Stimulated activated naive CD4-positive, alpha-beta T cell (primary cell): Measurements from ENCODE around the gene KRTAP4-9.
"Not testable (repeated sequence)": the region's sequence is repeated elsewhere in the genome, so short reads cannot be mapped to it uniquely, and the experiment has no call there.

ENCODE experiments used
- DNase-seq, 6 experiments: peaks; one replicate each; lab custom pipeline; 2025; lab: John Stamatoyannopoulos, UW

KRTAP4-9 gene

GRCh38 chr17:41105347-41105746, at the start of gene KRTAP4-9:
TSS of gene KRTAP4-9 (plus strand) at chr17:41105389. CDS start at chr17:41105389, 0 bp downstream.
- DNase-seq, result not testable (repeated sequence)

DNA sequence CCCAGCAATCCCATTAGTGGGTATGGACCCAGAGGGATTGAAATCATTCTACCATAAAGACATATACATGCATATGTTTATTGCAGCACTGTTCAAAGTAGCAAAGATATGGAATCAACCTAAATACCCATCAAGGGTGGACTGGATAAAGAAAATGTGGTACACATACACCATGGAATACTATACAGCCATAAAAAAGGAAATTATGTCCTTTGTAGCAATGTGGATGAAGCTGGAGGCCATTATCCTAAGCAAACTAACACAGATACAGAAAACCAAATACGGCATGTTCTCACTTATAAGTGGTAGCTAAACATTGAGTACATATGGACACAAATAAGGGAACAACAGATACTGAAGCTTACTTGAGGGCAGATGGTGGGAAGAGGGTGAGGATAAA, 47.6 kb upstream of the KRTAP4-9 start:
- DNase-seq, result no peak

DNA sequence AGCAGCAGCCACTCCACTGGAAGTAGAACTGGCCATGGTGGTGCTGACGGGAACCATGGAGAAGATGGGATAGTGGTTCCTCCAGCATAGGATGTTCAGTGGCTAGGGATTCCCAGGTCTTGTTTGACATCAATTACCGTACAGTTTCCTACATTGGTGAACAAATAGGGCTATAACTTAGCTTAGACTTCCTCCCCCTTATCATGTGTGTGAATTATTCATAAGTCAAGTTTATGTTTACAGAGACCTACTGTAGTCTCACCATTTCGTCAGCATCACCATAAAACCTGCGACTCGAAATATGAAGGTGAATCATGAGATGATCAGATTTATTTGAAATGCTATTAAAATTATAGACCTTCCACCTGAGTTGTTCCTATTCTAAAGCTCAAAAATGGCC, 46.4 kb upstream of the KRTAP4-9 start:
- DNase-seq, result no peak

GRCh38 chr17:41059276-41060051, 45.7 kb upstream of the KRTAP4-9 start:
- not testable (repeated sequence) for DNase-seq

DNA sequence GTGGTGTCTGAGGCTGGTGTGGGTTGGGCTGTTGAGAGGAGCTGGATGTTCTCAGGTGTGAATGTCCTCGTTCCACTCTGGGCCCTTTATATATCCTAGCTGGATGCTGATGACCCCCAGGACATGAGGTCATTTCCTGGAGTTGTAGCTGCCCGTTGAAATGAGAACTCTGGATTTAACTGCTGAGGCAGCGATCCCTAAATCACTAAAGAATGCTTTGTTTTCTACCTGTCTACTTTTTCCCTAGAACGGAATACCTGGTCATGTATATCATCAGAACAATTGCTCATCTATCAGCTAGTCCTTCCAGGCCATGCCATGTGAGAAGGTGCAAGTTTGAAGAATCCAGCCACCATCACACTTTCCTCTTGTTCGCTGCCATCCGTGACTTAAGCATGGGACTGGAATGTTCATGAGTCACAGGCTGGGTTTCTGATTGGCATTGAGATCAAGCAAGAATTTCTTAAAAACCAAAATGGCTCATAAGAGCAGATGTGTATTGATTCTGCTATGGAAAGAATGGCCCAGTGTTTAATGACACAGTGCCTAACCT, 45.1 kb upstream of the KRTAP4-9 start, which contains the start of gene KRTAP2-3:
KRTAP2-3 (minus strand) TSS at position 63 of the 553 bp plus-strand sequence. CDS start 64 bp downstream, outside the sequence.
- DNase-seq, result no peak

DNA sequence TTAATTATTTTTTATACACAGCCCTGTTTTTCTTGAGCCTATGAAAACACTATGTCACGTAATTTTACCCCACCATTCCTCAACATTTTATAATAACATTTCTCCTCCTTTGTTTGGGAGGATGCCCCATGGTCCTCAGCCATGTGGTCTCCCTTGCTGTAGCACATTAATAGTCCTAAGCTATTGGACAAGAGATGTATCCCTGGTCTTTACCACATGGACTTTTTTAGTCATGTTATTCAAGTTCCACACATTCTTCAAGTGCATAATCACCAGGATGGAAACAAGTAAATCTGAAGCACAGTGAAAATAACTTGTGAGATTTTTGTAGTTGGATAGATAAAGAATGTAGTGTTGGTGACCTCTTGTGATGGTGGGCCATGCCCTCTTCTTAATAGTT, 43.2 kb upstream of the KRTAP4-9 start:
- DNase-seq, result no peak

- DNase-seq, result no peak
These were observed 41.7 kb upstream of the KRTAP4-9 start for GRCh38 chr17:41063449-41063848.

- no peak for DNase-seq
These were observed 40.9 kb upstream of the KRTAP4-9 start for GRCh38 chr17:41064301-41064700.

- not testable (repeated sequence) for DNase-seq
These were observed 40.0 kb upstream of the KRTAP4-9 start for GRCh38 chr17:41065016-41065689.

DNA sequence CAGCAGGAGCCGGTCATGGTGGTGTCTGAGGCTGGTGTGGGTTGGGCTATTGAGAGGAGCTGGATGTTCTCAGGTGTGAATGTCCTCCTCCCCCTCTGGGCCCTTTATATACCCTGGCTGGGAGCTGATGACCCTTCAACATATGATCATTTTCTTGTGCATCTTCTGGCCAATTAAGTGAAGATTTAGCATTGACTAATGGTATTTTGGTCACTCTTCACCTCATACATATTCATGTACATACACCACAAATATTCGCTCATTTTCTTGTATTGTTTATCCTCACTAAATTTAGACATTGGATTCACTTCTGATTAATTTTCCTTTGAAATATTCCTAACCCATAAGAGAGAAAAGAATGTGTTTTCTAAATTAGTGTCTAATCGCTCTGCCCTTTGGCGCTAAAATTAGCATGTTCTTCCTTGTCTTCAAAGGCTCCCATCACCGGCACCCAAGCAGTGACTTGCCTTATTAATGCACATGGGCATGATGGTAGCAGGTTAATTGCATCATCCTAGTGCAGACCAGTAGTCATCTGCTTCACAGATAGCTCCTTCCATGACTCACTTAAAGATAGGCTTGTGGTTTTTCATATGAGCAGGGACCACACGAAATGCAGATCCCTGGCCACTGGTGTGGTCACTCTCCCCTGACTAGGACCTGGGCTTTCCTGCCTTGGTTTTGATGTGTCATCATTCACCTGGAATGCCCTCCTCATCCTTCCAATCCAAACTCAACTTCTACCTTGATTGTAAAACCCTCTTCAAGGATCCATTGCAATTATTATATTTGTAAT, 39.2 kb upstream of the KRTAP4-9 start, which contains the start of gene KRTAP2-4:
KRTAP2-4 (minus strand) TSS at position 51 of the 796 bp plus-strand sequence; CDS start at position 17, 34 bp downstream.
- no peak for DNase-seq

DNA sequence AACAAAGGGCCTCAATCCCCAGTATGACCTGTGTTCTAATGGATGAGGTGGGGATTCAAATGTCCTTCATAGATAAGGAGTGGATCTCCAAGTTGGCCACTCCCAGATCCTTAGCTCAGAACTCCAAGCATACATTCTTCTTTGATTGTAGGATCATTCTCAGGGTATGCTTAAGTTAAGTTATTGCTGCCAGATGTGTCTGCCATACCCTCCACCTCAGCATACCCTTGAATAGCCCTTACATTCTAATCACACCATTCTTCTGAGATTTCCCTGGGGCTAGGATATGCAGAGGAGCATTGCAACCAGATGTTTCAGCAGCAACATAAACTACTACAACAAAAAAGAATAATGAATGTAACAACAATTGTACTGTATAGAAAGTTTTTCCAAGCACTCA, 37.9 kb upstream of the KRTAP4-9 start:
- no peak for DNase-seq

DNA sequence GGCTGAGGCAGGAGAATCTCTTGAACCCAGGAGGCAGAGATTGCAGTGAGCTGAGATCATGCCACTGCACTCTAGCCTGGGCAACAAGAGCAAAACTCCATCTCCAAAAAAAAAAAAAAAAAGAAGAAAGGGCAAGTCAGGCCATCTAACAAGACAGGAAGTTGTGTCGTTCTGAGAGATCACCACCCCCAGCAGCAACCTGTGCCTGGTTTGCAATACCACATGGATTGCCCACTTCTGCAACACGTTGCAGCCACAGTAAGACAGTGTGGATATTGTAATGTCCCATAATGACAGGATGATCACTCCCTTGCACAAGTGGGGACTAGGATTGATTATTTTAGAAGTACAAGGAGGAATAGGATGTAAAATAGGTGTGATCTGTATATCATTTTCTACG, 36.2 kb upstream of the KRTAP4-9 start:
- DNase-seq, result no peak

GRCh38 chr17:41071606-41072360, 33.4 kb upstream of the KRTAP4-9 start:
- no peak for DNase-seq

GRCh38 chr17:41073676-41074075, 31.5 kb upstream of the KRTAP4-9 start:
- DNase-seq, result no peak

DNA sequence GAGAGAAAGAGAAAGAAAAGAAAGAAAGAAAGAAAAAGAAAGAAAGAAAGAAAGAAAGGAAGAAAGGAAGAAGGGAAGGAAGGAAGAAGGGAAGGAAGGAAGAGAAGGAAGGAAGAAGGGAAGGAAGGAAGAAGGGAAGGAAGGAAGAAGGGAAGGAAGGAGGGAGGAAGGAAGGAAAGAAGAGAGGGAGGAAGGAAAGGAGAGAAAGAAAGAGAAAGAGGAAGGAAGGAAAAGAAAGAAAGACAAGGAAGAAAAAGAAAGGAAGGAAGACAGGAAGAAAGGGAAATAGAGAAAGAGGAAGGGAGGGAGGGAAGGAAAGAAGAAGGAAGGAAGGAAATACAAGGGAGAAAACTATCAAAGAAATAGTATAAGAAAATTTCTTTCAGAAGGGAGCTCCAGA, 28.4 kb upstream of the KRTAP4-9 start:
- DNase-seq, result no peak

DNA sequence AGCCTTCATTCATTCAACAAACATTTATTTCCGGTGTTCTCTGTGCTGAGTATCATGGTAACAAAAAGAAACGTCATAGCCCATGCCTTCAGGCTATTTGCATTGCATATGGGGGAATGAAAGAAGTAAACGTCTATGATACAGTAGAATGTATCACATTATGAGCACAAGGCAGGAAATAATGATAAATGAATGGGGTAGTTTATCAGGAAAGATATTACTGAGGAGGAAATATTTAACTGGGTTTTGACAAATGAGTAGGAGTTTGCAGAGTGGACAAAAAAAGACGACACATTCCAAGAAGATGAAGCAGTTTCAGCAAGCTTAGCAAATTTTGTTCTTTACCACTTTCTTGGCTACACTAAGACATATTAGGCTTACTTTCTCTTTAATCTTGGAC, 22.6 kb upstream of the KRTAP4-9 start:
- no peak for DNase-seq

- not testable (repeated sequence) for DNase-seq
These were observed 21.8 kb upstream of the KRTAP4-9 start for GRCh38 chr17:41083427-41083826.

GRCh38 chr17:41084100-41084856, 20.9 kb upstream of the KRTAP4-9 start, which contains the start of gene KRTAP4-7:
TSS of gene KRTAP4-7 (plus strand) at chr17:41084150. CDS start at chr17:41084207, 57 bp downstream.
- DNase-seq, result not testable (repeated sequence)

GRCh38 chr17:41088760-41089352, 16.3 kb upstream of the KRTAP4-9 start:
- not testable (repeated sequence) for DNase-seq

DNA sequence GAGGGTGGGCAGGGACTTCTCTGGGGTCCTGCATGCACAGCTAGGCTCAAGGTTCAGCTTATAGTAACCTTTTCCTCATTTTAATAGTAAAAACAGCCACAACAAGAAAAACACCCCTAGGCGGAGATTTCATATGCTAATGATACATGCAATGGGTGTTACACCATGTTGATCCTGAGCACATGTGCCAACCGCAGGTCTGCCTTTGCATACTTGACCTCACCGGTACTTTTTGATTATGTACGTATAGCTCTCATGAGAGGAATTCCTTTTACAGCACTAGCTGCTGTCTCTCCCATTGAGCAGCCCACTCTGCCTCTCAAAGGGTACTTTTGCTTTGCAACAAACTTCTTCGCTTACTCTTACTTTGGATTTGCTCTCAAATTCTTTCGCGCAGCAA, 9.1 kb upstream of the KRTAP4-9 start:
- DNase-seq, result no peak
